Measurements from ENCODE around the gene CYYR1. TPM values are rescaled to one million over a fixed set of nuclear protein-coding genes. Genes with fewer than 3 reads are reported as not detected.

Gene CYYR1
- total RNA-seq, 1 experiment from 2014 or later, result 13.6 TPM

- H2AK5ac ChIP-seq (ENCODE audit: insufficient read length, low read length), result no peak overlapping the region
- no CpG with 5 or more reads among the region's 9 CpGs for WGBS (ENCODE audit: extremely low coverage, insufficient read length, low lambda C conversion rate)
- H2BK5ac ChIP-seq (ENCODE audit: insufficient read length, low read length), result no peak overlapping the region
- H4K20me1 ChIP-seq (ENCODE audit: control insufficient read depth, insufficient read depth, insufficient read length), result no peaks in the 10 kb centered on the region
- no peak for TF ChIP-seq CTCF (conservative IDR thresholded peaks at IDR 0.05)
- no peaks in the 10 kb centered on the region for H3K23me2 ChIP-seq (ENCODE audit: insufficient read length, low read depth, low read length, poor library complexity, severe bottlenecking)
- no peak overlapping the region for H3K23ac ChIP-seq (ENCODE audit: insufficient read length, low read depth, low read length)
- H2BK15ac ChIP-seq (ENCODE audit: low read depth, low read length), result no peak overlapping the region
- H4K8ac ChIP-seq (replicated peaks; ENCODE audit: insufficient read length, low read depth, low read length), result no peak overlapping the region
- no peaks in the 10 kb centered on the region for H3K27me3 Mint-ChIP-seq (ENCODE audit: low read depth)
- H3K4me1 ChIP-seq (ENCODE audit: insufficient read depth, low read length), result no peaks in the 10 kb centered on the region
- no peak overlapping the region for H2BK20ac ChIP-seq (ENCODE audit: low read depth, low read length, poor library complexity, severe bottlenecking)
- no peaks in the 10 kb centered on the region for H3K79me2 ChIP-seq (ENCODE audit: insufficient read depth, low read length)
- DNase-seq, result no peak
- no peak overlapping the region for H3K4me2 ChIP-seq (ENCODE audit: insufficient read depth, insufficient read length, low read length)
- H3K56ac ChIP-seq (ENCODE audit: insufficient read length, low read depth, low read length), result no peak overlapping the region
- H3K27me3 ChIP-seq (ENCODE audit: insufficient read depth, low read length), result no peaks in the 10 kb centered on the region
- H4K91ac ChIP-seq (ENCODE audit: insufficient read length, low read depth, low read length), result no peak overlapping the region
- H3K27ac ChIP-seq (ENCODE audit: insufficient read length, low read depth, low read length), result no peak overlapping the region
- H3K9me3 ChIP-seq (ENCODE audit: control insufficient read depth, low read depth, low read length), result no peaks in the 10 kb centered on the region
- no peak overlapping the region for H2BK120ac ChIP-seq (ENCODE audit: low read depth, low read length, poor library complexity, severe bottlenecking)
- no peaks in the 10 kb centered on the region for H3K79me1 ChIP-seq (ENCODE audit: insufficient read depth, low read depth, low read length, poor library complexity, severe bottlenecking)
- no peak overlapping the region for H3K27ac Mint-ChIP-seq
- no peak overlapping the region for H3K4me3 Mint-ChIP-seq
- no peak overlapping the region for H4K5ac ChIP-seq (ENCODE audit: insufficient read length, low read depth, low read length)
- no peaks in the 10 kb centered on the region for H3K36me3 Mint-ChIP-seq (ENCODE audit: insufficient read depth in 1 of 3, low read depth in 3 of 3)
- H3K9me3 Mint-ChIP-seq, result no peaks in the 10 kb centered on the region
- H3K18ac ChIP-seq (ENCODE audit: insufficient read length, low read depth, low read length), result no peak overlapping the region
- H3K9ac ChIP-seq (ENCODE audit: extremely low read depth, insufficient read length, low read length), result no peak overlapping the region
- H3T11ph ChIP-seq (ENCODE audit: low read length), result no peak overlapping the region
- H3K4ac ChIP-seq (ENCODE audit: low read depth, low read length), result no peak overlapping the region
- no peak overlapping the region for H2BK12ac ChIP-seq (ENCODE audit: insufficient read length, low read depth, low read length)
- peaks cover 8% of the 10 kb centered on the region in 2 experiments for H3K4me1 Mint-ChIP-seq
- no peak overlapping the region for H3K14ac ChIP-seq (ENCODE audit: insufficient read depth, low read length)
- no peak overlapping the region for H2AFZ ChIP-seq (ENCODE audit: low read length)
Observed at GRCh38 chr21:26587736-26588201, 14.7 kb upstream of the CYYR1 start.
